Measurements from ENCODE around the gene CBX5.

The CBX5 gene

DNA sequence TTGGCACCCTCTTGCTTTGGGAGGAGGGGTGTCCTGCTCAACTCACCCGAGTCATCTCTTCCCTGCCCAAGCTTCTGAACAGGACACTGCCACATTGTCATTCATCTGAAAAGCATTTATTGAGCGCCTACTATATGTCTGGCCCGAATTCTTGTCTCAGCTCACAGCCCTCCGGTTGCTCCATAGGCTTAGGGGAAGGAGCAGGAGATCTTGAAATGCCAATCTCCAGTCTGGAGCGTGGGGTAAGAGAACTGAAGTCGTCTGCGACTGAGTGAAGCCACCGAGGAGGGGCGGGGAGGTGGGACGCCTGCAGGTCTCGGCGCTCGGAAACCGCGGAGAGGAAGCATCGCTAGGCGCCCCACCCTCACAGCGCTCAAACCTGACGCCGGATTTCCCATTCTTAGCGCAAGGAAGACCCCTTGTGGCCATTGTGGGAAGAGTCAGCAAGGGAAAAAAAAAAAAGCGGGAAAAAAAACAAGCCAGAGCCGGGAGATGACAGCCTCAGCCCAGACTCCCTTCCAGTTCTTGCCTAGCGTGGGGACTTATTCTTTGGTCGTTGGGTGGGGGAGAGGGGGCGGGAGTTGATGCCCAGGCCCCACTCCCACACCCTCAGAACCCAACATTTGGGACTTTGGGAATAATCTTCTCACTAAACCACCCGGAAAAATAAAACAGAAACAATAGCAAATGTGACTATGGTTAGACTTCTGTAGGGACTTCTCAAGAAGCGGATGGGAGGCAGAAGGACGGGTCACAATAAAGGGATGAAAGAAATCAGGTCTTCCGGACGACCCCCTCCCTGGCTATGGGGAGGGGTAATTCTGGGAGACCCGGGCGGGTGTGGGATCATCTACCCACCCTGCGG lies 62.9 kb downstream of the CBX5 start:
- Mint-ChIP-seq H3K27ac (no peak overlapping the region), H3K4me3 (peak overlapping the region; percentile 64), H3K9me3 (no peaks in the 10 kb centered on the region), H3K4me1 (ENCODE audit: low read depth) (peaks cover 24% of the 10 kb centered on the region), H3K36me3 (ENCODE audit: low read depth) (no peaks in the 10 kb centered on the region), H3K27me3 (peaks cover 60% of the 10 kb centered on the region)
- intact Hi-C loops (cut with micrococcal nuclease): no loop called here

DNA sequence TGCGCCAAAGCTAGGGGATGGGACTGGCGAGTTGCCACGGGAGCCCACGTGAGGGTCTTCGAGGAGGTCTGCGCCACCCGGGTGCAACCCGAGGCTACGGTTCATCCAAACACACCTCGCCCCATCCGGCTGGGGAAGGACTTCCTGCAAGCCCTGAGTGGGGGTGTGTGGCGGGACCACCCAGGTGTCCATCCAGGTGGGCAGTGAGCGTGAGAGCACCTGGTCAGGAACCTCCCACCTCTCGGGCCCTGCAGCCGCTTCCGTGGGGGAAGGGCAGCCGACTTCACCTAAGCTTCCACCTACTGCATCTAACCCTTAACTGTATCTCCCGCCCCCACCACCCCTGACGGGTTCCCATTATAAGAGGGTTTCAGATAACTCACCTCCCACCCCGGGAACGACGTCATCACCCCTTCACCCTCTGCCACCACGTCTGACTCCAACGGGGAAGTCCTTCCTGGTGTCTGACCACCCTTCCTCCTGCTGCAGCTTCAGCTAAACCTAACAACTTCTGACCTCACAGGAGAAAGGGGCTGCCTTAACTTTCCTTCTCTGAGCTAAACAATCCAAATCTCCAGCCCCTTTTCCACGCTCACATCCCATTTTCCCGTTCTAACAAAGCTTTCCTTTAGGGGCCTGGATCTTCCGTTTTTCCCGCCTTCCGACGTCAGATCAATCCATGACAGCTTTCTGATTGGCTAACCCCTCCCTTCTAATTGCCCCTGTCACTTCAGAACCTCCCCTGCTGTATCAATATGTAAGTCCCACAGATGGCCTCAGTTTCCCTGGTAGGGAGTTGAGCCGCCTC lies 63.7 kb downstream of the CBX5 start:
- Mint-ChIP-seq H3K27me3 (peaks cover 64% of the 10 kb centered on the region), H3K36me3 (ENCODE audit: low read depth) (no peaks in the 10 kb centered on the region), H3K4me1 (ENCODE audit: low read depth) (peaks cover 24% of the 10 kb centered on the region), H3K27ac (no peak overlapping the region), H3K4me3 (peak overlapping the region; percentile 64), H3K9me3 (no peaks in the 10 kb centered on the region)
- intact Hi-C loops (cut with micrococcal nuclease): no loop called here

DNA sequence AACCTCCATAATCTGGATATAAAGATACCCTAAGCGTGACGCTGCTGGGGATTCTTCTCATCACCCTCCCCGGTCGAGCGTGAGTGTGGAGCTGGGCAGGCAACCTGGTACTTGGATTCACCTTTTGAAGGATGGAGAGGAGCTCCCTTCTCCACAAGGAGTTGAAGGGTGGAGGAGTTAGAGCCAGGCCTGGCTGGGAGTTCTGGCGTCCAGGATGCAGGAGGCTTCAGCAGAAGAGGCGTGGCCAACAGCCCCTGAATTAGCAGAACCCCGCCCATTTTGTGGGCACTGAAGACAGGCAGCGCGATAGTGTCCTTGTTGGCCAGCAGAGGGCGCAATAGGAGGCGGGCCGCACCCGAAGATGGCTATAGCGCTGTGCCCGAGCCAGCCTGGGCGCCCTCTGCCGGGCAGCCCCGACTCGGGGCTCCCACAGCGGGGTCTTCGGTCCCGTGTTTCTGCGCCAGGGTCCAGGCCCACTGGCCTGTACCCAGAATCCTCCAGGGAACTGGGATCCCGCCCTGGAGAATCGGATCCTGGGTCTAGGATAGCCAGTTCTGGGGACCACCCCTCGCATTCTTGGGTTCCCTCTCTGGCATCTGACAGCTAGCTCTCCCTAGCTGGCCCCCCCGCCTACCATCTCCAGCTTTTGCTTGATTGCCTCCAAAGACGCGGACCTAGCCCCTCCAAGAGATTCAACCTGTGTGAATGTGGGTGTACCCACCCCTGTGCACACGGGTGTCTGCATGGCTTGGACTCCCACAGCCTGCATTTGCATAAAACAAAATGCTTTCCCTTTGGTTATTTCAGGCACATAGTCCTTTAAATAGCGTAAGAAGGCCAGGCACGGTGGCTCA lies 65.1 kb downstream of the CBX5 start:
- H3K27me3 Mint-ChIP-seq: peaks cover 77% of the 10 kb centered on the region
- H3K27ac Mint-ChIP-seq: no peak overlapping the region
- intact Hi-C loops (cut with micrococcal nuclease): loop anchor here (1.0 kb wide), 1 partner anchor 25 kb away; no protein-coding TSS in a partner anchor
- H3K36me3 Mint-ChIP-seq (ENCODE audit: low read depth): no peaks in the 10 kb centered on the region
- H3K9me3 Mint-ChIP-seq: no peaks in the 10 kb centered on the region
- H3K4me3 Mint-ChIP-seq: peak overlapping the region; percentile 56
- H3K4me1 Mint-ChIP-seq (ENCODE audit: low read depth): peaks cover 24% of the 10 kb centered on the region

DNA sequence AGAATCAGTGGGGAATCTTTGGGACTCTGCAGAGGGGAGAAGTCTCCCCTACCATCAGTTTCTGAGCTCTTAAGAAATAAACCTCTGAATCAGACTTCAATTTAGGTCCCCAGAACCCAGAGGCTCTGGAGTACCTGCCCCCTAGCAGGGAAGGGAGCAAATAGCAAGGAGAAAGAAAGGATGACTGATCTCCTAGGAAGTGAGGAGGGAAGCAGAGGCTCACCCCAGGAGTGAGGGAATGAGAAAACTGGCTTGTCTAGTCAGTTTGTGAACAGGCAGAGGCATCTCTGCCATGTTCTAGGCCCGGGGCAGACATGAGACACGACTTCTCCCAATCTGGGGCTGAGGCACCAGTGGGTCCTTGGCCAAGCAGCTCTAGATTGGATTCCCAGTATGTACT lies 66.8 kb downstream of the CBX5 start:
- H3K27me3 Mint-ChIP-seq: peaks cover 75% of the 10 kb centered on the region
- H3K27ac Mint-ChIP-seq: no peak overlapping the region
- intact Hi-C loops (cut with micrococcal nuclease): no loop called here
- H3K9me3 Mint-ChIP-seq: no peaks in the 10 kb centered on the region
- H3K36me3 Mint-ChIP-seq (ENCODE audit: low read depth): no peaks in the 10 kb centered on the region
- H3K4me1 Mint-ChIP-seq (ENCODE audit: low read depth): peaks cover 24% of the 10 kb centered on the region
- H3K4me3 Mint-ChIP-seq: no peak overlapping the region

DNA sequence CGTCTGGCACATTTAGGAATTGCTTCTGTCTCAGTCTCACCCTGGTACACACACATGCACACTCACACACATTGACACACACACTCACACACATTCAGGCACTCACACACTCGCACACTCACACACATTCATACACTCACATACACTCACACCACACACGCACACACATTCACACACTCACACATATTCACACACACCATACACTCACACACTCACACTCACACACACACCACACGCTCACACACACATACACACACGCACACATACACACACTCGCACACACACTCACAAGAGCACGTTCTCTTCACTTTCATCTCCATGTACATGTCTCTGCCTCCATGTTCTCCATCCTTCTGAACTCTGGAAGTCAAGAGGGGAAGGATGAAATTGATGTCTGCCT lies 68.0 kb downstream of the CBX5 start:
- intact Hi-C loops (cut with micrococcal nuclease): no loop called here

DNA sequence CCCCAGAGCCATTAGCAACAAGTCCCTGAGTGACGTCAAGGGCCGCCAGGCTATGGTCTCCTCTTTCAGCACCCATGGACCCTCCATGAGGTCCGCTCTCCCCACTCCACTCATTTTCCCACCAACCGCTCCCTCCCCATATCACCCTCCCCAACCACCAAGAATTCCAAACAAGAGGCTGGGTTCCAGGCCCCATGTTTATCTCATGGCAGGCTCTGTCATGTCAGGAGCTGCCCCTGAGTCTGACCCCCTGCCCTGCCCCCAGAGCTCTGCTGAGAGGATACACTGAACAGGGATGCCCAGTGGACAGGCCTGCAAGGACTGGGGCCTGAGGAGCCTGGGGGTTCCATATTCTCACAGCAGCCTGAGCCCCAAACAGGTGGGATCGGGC lies 69.5 kb downstream of the CBX5 start:
- H3K27me3 Mint-ChIP-seq: peaks cover 74% of the 10 kb centered on the region
- H3K27ac Mint-ChIP-seq: no peak overlapping the region
- H3K9me3 Mint-ChIP-seq: no peaks in the 10 kb centered on the region
- no peaks in the 10 kb centered on the region for H3K36me3 Mint-ChIP-seq (ENCODE audit: low read depth)
- H3K4me3 Mint-ChIP-seq: no peak overlapping the region
- H3K4me1 Mint-ChIP-seq (ENCODE audit: low read depth): peaks cover 5% of the 10 kb centered on the region
- intact Hi-C loops (cut with micrococcal nuclease): no loop called here

More for the DNA sequence above, 68.0 kb downstream of the CBX5 start:
- Mint-ChIP-seq H3K9me3 (no peaks in the 10 kb centered on the region), H3K4me1 (ENCODE audit: low read depth) (peaks cover 19% of the 10 kb centered on the region), H3K36me3 (ENCODE audit: low read depth) (no peaks in the 10 kb centered on the region), H3K4me3 (no peak overlapping the region), H3K27ac (no peak overlapping the region), H3K27me3 (peaks cover 74% of the 10 kb centered on the region)

DNA sequence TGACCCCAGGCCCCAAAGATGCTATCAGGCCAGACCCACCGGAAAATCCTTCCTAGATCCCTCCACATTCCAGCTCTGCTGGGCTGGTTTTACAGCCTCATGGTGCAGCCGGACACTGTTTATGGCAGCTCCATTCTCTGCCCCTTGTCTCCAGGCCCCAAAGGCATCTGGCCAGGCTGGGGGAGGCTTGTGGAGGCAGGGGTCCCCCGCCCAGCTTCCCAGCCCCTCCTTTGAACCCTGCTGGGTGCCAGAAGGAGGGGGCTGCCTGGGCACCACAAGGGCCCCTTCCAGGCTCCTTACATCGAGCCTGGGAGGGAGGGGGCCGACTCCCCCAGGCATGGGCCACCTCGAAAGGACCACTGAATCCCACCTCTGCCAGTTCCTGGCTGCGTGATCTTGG lies 71.3 kb downstream of the CBX5 start:
- Mint-ChIP-seq H3K4me3 (no peak overlapping the region), H3K4me1 (ENCODE audit: low read depth) (no peaks in the 10 kb centered on the region), H3K9me3 (no peaks in the 10 kb centered on the region), H3K36me3 (ENCODE audit: low read depth) (no peaks in the 10 kb centered on the region), H3K27ac (no peak overlapping the region), H3K27me3 (peaks cover 81% of the 10 kb centered on the region)
- intact Hi-C loops (cut with micrococcal nuclease): no loop called here

DNA sequence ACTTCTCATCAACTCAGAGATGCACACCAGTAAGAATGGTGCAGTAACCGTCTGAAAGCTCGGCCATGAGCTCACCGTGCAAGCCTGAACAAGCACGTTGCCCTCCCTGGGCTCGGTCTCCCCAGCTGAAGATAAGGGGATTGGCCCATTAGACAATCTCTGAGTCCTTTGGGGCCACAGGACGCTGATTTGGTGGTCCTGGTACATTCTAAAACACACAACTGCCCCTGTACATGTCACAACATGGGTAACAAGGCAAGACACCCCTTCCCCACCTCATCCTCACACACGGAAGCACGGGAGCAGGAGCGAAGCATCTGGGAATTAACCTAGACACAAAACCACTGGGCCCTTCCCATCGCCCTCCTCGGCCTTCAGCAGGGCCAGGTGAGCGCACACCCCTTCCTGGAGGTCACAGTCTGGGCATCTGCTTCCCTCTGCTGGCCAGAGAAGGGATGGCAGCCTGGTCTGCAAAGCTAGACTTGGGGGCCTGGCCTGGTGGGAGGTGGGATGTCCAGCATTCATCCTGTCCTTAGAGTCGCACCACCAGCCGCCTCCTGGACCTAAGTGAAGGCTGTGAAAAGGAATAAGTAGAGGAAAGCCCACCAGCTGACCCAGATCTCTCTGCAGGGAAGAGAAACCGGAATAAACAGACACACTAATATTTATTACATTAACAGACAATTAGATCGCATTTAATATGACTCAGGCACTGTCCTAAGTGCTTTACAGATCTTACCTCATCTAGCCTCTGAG lies 72.2 kb downstream of the CBX5 start:
- intact Hi-C loops (cut with micrococcal nuclease): no loop called here
- no peaks in the 10 kb centered on the region for H3K9me3 Mint-ChIP-seq
- H3K36me3 Mint-ChIP-seq (ENCODE audit: low read depth): no peaks in the 10 kb centered on the region
- H3K4me3 Mint-ChIP-seq: no peak overlapping the region
- H3K27ac Mint-ChIP-seq: no peak overlapping the region
- H3K27me3 Mint-ChIP-seq: peaks cover 80% of the 10 kb centered on the region
- no peaks in the 10 kb centered on the region for H3K4me1 Mint-ChIP-seq (ENCODE audit: low read depth)

DNA sequence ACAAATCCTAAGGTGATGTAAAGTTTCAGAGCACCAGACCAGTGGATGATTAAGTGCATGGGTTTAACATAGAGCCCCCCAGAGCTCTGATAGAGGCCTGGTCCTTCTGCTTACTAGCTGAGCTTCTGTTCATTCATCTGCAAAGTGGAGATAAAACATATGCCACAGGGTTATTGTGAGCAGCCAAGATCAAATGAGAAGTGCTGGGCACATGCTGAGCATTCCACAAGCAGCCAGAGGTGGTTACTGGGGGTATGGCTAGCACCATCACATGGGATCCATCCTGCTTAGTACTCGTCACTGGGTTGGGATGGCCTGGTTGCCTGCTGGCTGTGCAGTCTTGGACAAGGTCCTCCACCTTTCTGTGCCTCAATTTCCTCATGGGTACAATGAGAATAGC lies 73.1 kb downstream of the CBX5 start:
- no peak overlapping the region for H3K27ac Mint-ChIP-seq
- no peaks in the 10 kb centered on the region for H3K4me1 Mint-ChIP-seq (ENCODE audit: low read depth)
- H3K9me3 Mint-ChIP-seq: no peaks in the 10 kb centered on the region
- H3K36me3 Mint-ChIP-seq (ENCODE audit: low read depth): no peaks in the 10 kb centered on the region
- H3K4me3 Mint-ChIP-seq: no peak overlapping the region
- intact Hi-C loops (cut with micrococcal nuclease): no loop called here
- peaks cover 80% of the 10 kb centered on the region for H3K27me3 Mint-ChIP-seq

DNA sequence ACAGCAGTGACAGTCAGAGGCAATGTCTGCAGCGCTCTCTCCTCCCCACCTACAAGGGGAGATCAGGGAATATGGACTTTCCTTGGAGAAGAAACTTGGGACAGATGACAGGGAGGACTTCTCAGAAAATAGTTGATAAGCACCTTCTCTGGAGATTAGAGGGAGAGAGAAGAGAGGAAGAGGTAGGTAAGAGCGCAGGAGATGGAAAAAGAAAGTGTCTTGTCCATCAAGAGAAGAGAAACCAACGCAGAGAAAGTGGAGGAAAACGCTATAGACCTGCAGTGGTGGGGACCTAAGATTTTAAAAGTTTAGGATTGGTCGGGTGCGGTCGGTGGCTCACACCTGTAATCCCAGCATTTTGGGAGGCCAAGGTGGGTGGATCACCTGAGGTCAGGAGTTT lies 75.6 kb downstream of the CBX5 start:
- Mint-ChIP-seq H3K27ac (no peak overlapping the region), H3K27me3 (peaks cover 81% of the 10 kb centered on the region), H3K4me3 (no peak overlapping the region), H3K4me1 (ENCODE audit: low read depth) (peaks cover 6% of the 10 kb centered on the region), H3K36me3 (ENCODE audit: low read depth) (no peaks in the 10 kb centered on the region), H3K9me3 (no peaks in the 10 kb centered on the region)
- intact Hi-C loops (cut with micrococcal nuclease): no loop called here

DNA sequence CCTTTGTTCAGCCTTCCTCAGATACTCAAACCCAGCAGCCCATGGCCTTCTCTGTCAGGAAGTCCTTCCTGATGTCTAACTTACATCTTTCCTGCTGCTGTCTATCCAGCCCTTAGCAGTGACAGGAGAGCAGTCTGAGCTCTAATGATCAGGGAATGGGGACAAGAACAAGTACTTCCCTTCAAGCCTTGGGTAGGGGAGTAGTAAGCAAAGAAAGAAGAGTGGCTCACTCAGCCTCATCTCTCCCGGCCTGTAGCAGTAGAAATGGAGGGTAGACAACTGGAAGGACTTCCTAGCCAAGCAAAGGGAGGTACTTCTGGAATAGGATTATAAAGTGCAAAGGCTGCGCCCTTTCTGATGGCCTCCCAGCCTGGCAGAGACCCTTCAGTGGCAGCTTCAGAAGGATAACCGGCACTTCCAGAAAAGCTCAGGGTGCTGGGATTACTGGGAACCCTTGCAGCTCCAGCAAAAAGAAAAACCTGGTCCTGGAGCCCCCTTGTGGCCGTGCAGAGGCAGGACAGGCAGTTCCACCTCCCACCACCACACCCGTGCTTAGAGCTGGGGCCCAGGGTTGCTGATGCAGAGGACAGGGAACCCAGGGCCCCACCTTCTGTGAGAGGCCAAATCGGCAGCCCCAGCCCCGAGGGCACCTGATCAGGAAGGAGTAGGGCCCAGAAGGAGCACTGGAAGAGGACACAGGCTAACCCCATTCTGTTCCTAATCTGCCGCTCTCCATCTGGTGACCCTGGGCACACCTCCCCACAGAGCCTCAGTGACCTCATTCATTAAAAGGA lies 78.7 kb downstream of the CBX5 start:
- Mint-ChIP-seq H3K4me3 (no peak overlapping the region), H3K27ac (no peak overlapping the region), H3K9me3 (no peaks in the 10 kb centered on the region), H3K36me3 (ENCODE audit: low read depth) (no peaks in the 10 kb centered on the region), H3K27me3 (peaks cover 78% of the 10 kb centered on the region), H3K4me1 (ENCODE audit: low read depth) (peaks cover 25% of the 10 kb centered on the region)
- intact Hi-C loops (cut with micrococcal nuclease): loop anchor here (1.0 kb wide), 1 partner anchor 195 kb away; no protein-coding TSS in a partner anchor

DNA sequence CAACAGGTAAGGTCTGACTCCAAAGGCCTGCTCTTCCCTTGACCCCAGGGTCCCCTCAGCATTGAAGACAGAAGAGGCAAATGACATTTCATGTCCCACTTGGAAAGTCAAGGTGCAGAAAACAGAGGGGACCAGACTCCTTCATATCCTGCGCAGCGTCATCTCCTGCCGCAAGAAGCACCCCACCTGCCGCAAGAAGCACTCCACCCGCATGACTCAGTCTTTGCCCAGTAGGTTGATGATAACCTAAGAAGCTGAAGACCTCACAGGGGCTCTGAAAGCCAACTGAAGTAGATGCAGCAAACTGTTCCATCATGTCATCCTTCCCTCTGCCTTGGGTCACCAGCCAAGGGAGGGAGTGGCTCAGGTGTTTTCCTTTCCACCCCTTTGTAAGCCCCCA lies 79.5 kb downstream of the CBX5 start:
- Mint-ChIP-seq H3K27me3 (peaks cover 73% of the 10 kb centered on the region), H3K4me1 (ENCODE audit: low read depth) (peaks cover 33% of the 10 kb centered on the region), H3K9me3 (no peaks in the 10 kb centered on the region), H3K4me3 (no peak overlapping the region), H3K27ac (no peak overlapping the region), H3K36me3 (ENCODE audit: low read depth) (no peaks in the 10 kb centered on the region)
- intact Hi-C loops (cut with micrococcal nuclease): no loop called here

Data from dendritic cell treated with granulocyte-macrophage colony-stimulating factor and Interleukin-4, amounts not matched to agents 40 ng/mL and 50 ng/mL, for 4 days (primary cell).